B cell (primary cell): ENCODE data around the gene TSPAN5.

Experiments used
- EZH2 ChIP-seq: IDR thresholded peaks from 2 replicates; pipeline ENCODE4 v1.6.1; 2012; ENCODE audit warnings: borderline replicate concordance, low read depth, mild to moderate bottlenecking, moderate library complexity, low read length; ENCODE audit not compliant: insufficient read depth, poor library complexity, severe bottlenecking
- TF ChIP-seq, protein P1 (sequence below): fragments of 200-600 bp; IDR thresholded peaks from one replicate; pipeline ENCODE4 v1.8.0; 2022; ENCODE audit warnings: antibody characterized with exemption, mild to moderate bottlenecking

GRCh38 chr4:98521486-98521885 lies 136.9 kb downstream of the TSPAN5 start:
- TF ChIP-seq, protein P1, sequence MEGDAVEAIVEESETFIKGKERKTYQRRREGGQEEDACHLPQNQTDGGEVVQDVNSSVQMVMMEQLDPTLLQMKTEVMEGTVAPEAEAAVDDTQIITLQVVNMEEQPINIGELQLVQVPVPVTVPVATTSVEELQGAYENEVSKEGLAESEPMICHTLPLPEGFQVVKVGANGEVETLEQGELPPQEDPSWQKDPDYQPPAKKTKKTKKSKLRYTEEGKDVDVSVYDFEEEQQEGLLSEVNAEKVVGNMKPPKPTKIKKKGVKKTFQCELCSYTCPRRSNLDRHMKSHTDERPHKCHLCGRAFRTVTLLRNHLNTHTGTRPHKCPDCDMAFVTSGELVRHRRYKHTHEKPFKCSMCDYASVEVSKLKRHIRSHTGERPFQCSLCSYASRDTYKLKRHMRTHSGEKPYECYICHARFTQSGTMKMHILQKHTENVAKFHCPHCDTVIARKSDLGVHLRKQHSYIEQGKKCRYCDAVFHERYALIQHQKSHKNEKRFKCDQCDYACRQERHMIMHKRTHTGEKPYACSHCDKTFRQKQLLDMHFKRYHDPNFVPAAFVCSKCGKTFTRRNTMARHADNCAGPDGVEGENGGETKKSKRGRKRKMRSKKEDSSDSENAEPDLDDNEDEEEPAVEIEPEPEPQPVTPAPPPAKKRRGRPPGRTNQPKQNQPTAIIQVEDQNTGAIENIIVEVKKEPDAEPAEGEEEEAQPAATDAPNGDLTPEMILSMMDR: no peak
- TF ChIP-seq EZH2: no peak
